ENCODE measurements around the gene SPON2. TPM values are rescaled to one million over a fixed set of nuclear protein-coding genes. Genes with fewer than 3 reads are reported as not detected.
A peak's percentile ranks its signal among the peaks of the same experiment; 100 is the strongest.

Gene SPON2
- total and polyA plus RNA-seq, 2 of the 4 experiments (the other 2 are of a cell fraction): 21.1 to 177 TPM

GRCh38 chr4:1208970-1209704, 36.8 kb upstream of the SPON2 start:
- no peak for TF ChIP-seq MAZ (IDR thresholded peaks at IDR 0.05; ENCODE audit: borderline replicate concordance, low read depth, low read length)
- no peak for TF ChIP-seq RCOR1 (IDR thresholded peaks at IDR 0.05; ENCODE audit: insufficient replicate concordance, low read length)
- no peak for TF ChIP-seq CHD1 (IDR thresholded peaks at IDR 0.05; ENCODE audit: low read depth, low read length)
- TF ChIP-seq MAFK (IDR thresholded peaks at IDR 0.05; ENCODE audit: low read depth, low read length): no peak
- TF ChIP-seq SMC3 (IDR thresholded peaks at IDR 0.05; ENCODE audit: low read depth, low read length): no peak
- no peak for TF ChIP-seq ELK1 (IDR thresholded peaks at IDR 0.05; ENCODE audit: borderline replicate concordance, low read depth, low read length)
- TF ChIP-seq MXI1 (IDR thresholded peaks at IDR 0.05; ENCODE audit: borderline replicate concordance, low read depth, low read length): no peak
- TF ChIP-seq CTCF (conservative IDR thresholded peaks at IDR 0.05; ENCODE audit: low read depth, low read length): no peak
- no peak for TF ChIP-seq BHLHE40 (IDR thresholded peaks at IDR 0.05; ENCODE audit: low read depth, low read length)
- CTCF ChIA-PET: interaction anchor here (1.6 kb wide), 1 partner anchor 36 kb away, joined by 3 read pairs; no protein-coding TSS in a partner anchor
- Histone ChIP-seq H3K9ac (ENCODE audit: low read depth, low read length) (peak overlapping the region; percentile 6; the same call in 1 of the 2 replicates), H3K23ac (ENCODE audit: low read depth, low read length) (peak overlapping the region; percentile 39), H3K27me3 (ENCODE audit: control insufficient read depth, insufficient read depth, low read length) (no peaks in the 10 kb centered on the region), H4K5ac (ENCODE audit: low read depth, low read length) (peak overlapping the region; percentile 38), H3K4me1 (ENCODE audit: control insufficient read depth, insufficient read depth, low read length) (peaks cover 36% of the 10 kb centered on the region), H3K56ac (ENCODE audit: extremely low read depth, insufficient read depth, low read length) (no peak overlapping the region), H3K79me1 (ENCODE audit: low read depth in 1 of 2, low read length in 2 of 2) (peaks cover 0 to 30% of the 10 kb centered on the region in 2 experiments; a peak in 3 of 4 replicates), H3K4ac (ENCODE audit: low read depth, low read length) (peak overlapping the region; percentile 83), H2BK15ac (ENCODE audit: low read depth, low read length) (peak overlapping the region; percentile 53; the same call in 2 of the 3 replicates), H2AK9ac (replicated peaks; ENCODE audit: low read depth, low read length, poor library complexity) (peak overlapping the region; percentile 59), H3K14ac (replicated peaks; ENCODE audit: low read depth, low read length) (peak overlapping the region; percentile 78), H3K9me1 (ENCODE audit: insufficient read depth, low read length) (peaks cover 13% of the 10 kb centered on the region), H3K27ac (ENCODE audit: insufficient read depth, low read length) (peak overlapping the region; percentile 88), H4K91ac (ENCODE audit: insufficient read depth, low read depth, low read length) (peak overlapping the region; percentile 90), H3K4me3 (ENCODE audit: insufficient read depth, low read depth, low read length) (no peak overlapping the region), H4K8ac (ENCODE audit: low read depth in 2 of 2, low read length in 2 of 2) (peak overlapping the region; percentile 19 to 74; a peak in 3 of 4 replicates), H2BK120ac (ENCODE audit: low read depth, low read length) (peak overlapping the region; percentile 80), H2BK5ac (ENCODE audit: low read depth, low read length, poor library complexity, severe bottlenecking) (peak overlapping the region; percentile 77), H4K20me1 (ENCODE audit: insufficient read depth, low read length) (no peaks in the 10 kb centered on the region), H2AK5ac (ENCODE audit: low read depth, low read length) (peak overlapping the region; percentile 99), H2BK20ac (ENCODE audit: low read depth, low read length) (peak overlapping the region; percentile 81), H3K36me3 (ENCODE audit: control insufficient read depth, insufficient read depth, low read length) (peaks cover 33% of the 10 kb centered on the region), H3K18ac (ENCODE audit: low read depth, low read length) (peak overlapping the region; percentile 74), H3K9me3 (ENCODE audit: control insufficient read depth, insufficient read depth, low read length) (no peaks in the 10 kb centered on the region), H3K4me2 (ENCODE audit: low read depth, low read length) (peak overlapping the region; percentile 9; the same call in 1 of the 2 replicates), H2AFZ (replicated peaks; ENCODE audit: low read length, poor library complexity) (peak overlapping the region; percentile 13)
- in situ Hi-C loops (cut with MboI; ENCODE audit: low sequenced_read_pairs): no loop called here
- WGBS, 2 experiments (ENCODE audit: extremely low coverage in 2 of 2, insufficient read length in 1 of 2): 81% methylated on average over 23 of the region's 31 CpGs; no CpG with 5 or more reads in 1 of the 2 experiments
- POLR2A ChIA-PET (ENCODE audit: unreplicated experiment): no interaction called here
- DNase-seq (peak; percentile 33), ATAC-seq (ENCODE audit: low read depth) (peak; percentile 1)
- dilution Hi-C loops (cut with HindIII; ENCODE audit: low sequenced_read_pairs, unreplicated experiment): no loop called here
- intact Hi-C loops (cut with micrococcal nuclease): loop anchor here (2.0 kb wide), 1 partner anchor 36 kb away; the partner anchor contains the start of gene SPON2
- no TSS peak for BruUV-seq (replicated peaks)

Data from IMR-90 (cell line).